AG08395 (cell line): Measurements from ENCODE around the gene LSM12.
"Not testable (repeated sequence)": the region's sequence is repeated elsewhere in the genome, so short reads cannot be mapped to it uniquely, and the experiment has no call there.

ENCODE experiments used
- DNase-seq: peaks from one replicate; pipeline ENCODE4 v3.0.0; 2012; ENCODE audit warnings: mixed read lengths, low spot score

The LSM12 gene

GRCh38 chr17:44076716-44077594 is 10.5 kb upstream of the LSM12 start:
- no peak for DNase-seq

- no peak for DNase-seq
Observed at GRCh38 chr17:44075598-44076293, 9.3 kb upstream of the LSM12 start.

GRCh38 chr17:44074911-44075285 is 8.4 kb upstream of the LSM12 start:
- DNase-seq, result no peak

- DNase-seq, result no peak
Observed at GRCh38 chr17:44074231-44074910, 7.9 kb upstream of the LSM12 start.

GRCh38 chr17:44071772-44072171 is 5.3 kb upstream of the LSM12 start:
- no peak for DNase-seq

- peak; percentile 71 for DNase-seq
Observed at GRCh38 chr17:44071198-44071520, 4.7 kb upstream of the LSM12 start.

- DNase-seq, result peak; percentile 97
Observed at GRCh38 chr17:44070455-44071197, 4.2 kb upstream of the LSM12 start, which contains the start of gene G6PC3. Gene G6PC3 (plus strand): TSS chr17:44070735. CDS start chr17:44070966, 231 bp downstream.

- peak; percentile 20 for DNase-seq
Observed at GRCh38 chr17:44069974-44070454, 3.5 kb upstream of the LSM12 start.

GRCh38 chr17:44067545-44067940 is 1.1 kb upstream of the LSM12 start:
- DNase-seq, result no peak

- DNase-seq, result no peak
Observed at GRCh38 chr17:44065668-44066203, 735 bp downstream of the LSM12 start.

- no peak for DNase-seq
Observed at GRCh38 chr17:44063704-44064639, 2.5 kb downstream of the LSM12 start.

GRCh38 chr17:44062871-44063270 is 3.6 kb downstream of the LSM12 start:
- DNase-seq, result no peak

- DNase-seq, result peak; percentile 42
Observed at GRCh38 chr17:44061446-44061845, 5.0 kb downstream of the LSM12 start.

GRCh38 chr17:44059101-44059892 is 7.2 kb downstream of the LSM12 start:
- no peak for DNase-seq

GRCh38 chr17:44053125-44053872 is 13.2 kb downstream of the LSM12 start:
- DNase-seq, result no peak

- DNase-seq, result no peak
Observed at GRCh38 chr17:44049294-44050060, 17.0 kb downstream of the LSM12 start.

- not testable (repeated sequence) for DNase-seq
Observed at GRCh38 chr17:44046893-44047292, 19.6 kb downstream of the LSM12 start.

GRCh38 chr17:44045486-44045885 is 21.0 kb downstream of the LSM12 start:
- no peak for DNase-seq
